ENCODE measurements around the gene CFAP410.

CFAP410 gene

DNA sequence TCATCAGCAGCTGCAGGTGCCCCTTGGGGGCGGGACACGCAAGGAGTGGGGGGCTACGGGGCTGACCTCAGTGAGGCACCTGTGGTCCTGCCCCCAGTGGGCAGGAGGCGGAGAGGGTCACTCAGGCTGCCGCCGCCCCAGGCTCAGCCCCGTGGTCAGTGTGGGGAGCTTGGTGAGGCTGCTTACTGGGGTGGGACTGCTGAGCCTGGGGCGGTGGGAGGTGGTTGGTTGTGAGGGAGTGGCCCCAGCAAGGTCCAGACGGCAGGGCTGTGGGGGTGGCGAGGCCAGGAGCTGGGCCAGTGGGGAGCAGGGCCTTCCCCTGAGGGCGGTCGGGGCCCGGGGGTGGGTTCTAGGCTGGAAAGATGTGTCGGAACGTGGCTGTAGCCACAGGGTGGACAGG lies 25.1 kb downstream of the CFAP410 start:
- no peak for DNase-seq

DNA sequence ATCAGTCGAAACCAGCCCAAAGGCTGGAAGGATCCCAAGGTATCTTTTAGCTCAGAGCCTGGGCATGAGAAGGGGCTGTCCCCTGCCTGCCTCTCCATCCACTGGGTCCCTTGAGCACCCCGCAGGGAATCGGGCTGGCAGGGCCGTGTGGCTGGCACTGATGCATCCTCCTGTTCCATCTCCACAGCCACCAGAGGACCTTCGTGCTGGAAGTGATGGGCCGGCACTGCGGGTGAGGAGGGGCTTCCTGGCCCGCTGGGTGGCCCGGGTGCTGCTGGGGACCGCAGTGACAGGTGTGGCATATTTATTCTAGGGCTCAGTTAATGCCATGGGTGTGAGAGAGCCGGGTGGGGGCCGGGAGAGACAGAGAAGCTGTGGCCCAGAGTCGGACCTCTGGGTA lies 25.7 kb downstream of the CFAP410 start:
- no peak for DNase-seq

- DNase-seq: no peak
Measured at GRCh38 chr21:44312716-44313115, 26.5 kb downstream of the CFAP410 start.

DNA sequence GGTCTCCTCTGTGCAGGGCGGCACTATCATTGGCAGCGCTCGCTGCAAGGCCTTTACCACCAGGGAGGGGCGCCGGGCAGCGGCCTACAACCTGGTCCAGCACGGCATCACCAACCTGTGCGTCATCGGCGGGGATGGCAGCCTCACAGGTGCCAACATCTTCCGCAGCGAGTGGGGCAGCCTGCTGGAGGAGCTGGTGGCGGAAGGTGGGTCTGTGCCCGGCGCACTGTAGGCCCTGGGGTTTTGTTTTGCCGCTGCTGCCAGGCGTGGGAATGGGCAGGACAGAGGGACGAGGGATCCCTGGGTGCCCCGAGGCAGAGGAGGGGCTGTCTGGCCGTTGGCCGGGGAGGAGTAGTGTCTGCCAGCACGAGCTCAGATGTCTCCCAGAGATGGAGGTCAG lies 27.1 kb downstream of the CFAP410 start:
- DNase-seq: no peak

- DNase-seq: no peak
Measured at GRCh38 chr21:44310628-44311507, 28.3 kb downstream of the CFAP410 start.

- DNase-seq: no peak
Measured at GRCh38 chr21:44306936-44307704, 32.1 kb downstream of the CFAP410 start.

GRCh38 chr21:44305691-44306090 lies 33.5 kb downstream of the CFAP410 start:
- DNase-seq: no peak

DNA sequence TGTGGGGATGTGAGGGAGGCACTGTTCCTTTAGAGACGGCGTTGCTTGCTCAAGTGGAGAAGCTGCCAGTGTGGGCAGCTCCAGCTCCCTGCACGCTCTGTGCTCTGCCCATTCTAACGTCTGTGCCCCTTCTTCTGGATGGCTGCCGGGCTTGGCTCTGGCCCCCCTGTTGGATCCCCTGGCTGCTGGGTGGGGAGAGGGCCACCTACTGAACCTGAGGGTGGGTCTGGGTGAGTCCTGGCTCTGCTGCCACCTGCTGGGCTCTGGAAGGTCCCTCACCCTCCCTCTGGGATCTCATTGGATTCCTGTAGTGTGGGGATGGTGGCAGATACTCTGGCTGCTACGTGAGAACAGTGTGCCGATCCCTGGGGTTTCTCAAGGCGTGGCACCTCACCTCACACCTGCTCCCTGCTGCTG lies 34.3 kb downstream of the CFAP410 start:
- DNase-seq: peak; percentile 51

DNA sequence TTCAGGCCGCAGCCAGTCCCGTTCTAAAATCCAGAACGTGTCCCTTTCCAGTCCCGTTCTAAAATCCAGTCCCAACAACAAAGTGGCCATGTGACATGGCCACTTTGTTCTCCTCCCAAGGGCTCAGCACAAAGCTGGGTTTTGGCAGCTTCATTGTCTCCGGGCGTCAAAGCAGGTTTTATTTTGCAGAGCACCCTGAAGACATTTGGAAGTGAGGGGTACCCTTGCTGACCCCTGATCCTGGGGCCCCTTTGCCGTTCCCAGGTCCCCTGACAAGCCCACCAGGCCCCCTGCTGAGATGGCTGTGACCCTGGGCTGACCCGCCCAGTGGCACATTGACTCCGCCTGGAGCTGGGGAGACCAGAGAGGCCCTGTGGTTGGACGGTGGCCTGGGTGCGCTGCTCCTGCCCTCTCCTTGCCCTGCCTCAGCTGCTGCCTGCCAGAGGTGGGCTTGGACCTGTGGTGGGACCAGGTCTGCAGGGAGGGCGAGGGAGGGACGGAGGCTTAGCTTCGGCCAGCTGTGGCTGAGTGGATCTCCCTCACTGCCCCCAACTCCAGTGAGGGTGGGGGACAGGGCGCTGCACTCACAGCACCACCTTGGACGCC lies 35.1 kb downstream of the CFAP410 start:
- DNase-seq: no peak

GRCh38 chr21:44303490-44303981 lies 35.7 kb downstream of the CFAP410 start:
- no peak for DNase-seq

DNA sequence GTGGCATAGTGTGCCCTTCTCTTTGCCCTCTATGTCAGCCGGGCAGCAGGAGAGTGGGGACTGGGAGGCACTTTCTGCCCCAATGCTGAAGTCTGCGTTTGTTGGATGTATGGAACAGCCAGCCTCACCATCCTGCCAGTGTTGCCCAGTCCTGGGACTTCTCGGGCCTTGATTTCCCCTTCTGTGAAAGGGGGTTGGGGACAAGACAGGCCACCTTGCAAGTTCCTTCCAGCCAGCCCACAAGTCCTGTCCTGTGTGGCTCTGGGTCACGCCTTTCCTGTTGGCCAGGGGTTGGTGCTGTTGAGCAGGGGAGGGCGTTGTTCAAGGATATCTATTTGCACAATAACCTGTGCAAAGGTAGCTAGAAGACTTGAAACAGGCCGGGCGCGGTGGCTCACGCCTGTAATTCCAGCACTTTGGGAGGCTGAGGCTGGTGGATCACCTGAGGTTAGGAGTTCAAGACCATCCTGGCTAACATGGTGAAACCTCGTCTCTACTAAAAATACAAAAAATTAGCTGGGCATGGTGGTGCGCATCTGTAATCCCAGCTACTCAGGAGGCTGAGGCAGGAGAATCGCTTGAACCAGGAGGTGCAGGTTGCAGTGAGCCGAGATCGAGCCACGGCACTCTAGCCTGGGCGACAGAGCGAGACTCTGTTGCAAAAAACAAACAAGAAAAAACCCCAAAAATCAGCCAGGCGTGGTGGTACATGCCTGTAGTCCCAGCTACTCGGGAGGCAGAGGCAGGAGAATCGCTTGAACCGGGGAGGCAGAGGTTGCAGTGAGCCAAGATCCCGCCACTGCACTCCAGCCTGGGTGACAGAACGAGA lies 36.4 kb downstream of the CFAP410 start:
- peak; percentile 24 for DNase-seq

- DNase-seq: no peak
Measured at GRCh38 chr21:44301961-44302406, 37.2 kb downstream of the CFAP410 start.

DNA sequence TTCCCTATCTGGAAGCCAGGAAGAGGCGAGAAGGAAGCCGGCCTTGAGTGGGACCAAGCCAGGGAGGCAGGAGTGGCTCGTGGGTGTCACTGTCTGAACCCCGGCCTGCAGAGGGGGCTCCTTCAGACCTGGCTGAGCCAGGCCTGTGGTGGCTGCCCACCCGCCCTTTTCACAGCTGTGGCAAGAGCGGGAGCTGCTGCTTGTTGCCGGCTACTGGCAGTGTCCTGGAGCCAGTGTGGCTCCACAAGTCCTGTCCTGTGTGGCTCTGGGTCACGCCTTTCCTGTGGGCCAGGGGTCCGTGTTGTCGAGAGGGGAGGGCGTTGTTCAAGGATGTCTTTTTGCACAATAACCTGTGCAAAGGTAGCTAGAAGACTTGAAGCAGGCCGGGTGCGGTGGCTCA lies 38.0 kb downstream of the CFAP410 start:
- DNase-seq: no peak

GRCh38 chr21:44300262-44300959 lies 38.8 kb downstream of the CFAP410 start:
- DNase-seq: peak; percentile 74

- DNase-seq: peak; percentile 78
Measured at GRCh38 chr21:44299458-44300261, 39.5 kb downstream of the CFAP410 start, which contains the start of gene PFKL. Gene PFKL, plus strand, starts transcription at chr21:44300053. Its CDS starts 53 bp downstream, at chr21:44300106.

GRCh38 chr21:44299085-44299457 lies 40.1 kb downstream of the CFAP410 start:
- peak; percentile 14 for DNase-seq

GRCh38 chr21:44298301-44298700 lies 40.9 kb downstream of the CFAP410 start:
- peak; percentile 26 for DNase-seq

GRCh38 chr21:44297525-44298290 lies 41.5 kb downstream of the CFAP410 start:
- peak; percentile 82 for DNase-seq

DNA sequence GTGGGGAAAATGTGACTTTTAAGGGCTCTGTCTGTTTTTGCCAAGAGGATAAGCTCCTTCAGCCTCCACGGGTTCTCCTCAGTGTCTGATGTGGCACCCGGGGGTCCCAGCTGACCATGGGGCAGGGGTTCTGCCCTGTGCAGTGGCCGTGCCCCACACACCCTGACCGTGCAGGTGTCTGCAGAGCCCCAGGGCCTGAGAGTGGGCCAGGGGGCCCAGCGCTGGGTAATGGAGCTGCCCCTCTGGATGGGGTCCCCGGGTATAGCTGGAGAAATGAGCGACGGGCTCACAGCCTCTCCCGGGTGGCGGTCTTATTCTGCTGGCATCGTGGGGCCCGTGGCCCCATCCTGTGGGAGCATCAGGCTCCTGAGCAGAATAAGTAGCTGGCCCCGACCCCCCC lies 42.3 kb downstream of the CFAP410 start:
- DNase-seq: no peak

DNA sequence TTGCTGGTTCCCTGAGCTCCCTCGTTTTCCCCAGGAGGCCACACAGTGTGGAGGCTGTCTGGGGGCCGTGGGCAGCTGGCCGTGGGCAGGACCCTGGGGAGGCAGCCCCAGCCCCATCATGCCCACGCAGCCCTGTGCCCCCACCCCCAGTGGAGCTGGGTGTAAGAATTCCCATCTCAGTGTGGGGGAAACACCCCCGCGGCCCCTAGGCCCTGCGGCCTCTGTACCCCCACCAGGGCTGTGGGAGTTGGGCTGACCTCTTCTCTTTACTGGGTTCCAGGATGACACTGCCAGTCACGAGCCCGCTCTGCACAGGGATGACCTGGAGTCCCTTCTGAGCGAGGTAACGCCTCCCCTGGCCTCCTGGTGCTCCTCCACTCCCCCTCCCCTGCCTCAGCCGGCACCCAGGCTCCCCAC lies 43.1 kb downstream of the CFAP410 start:
- DNase-seq: no peak
